Nephron (organoid): ENCODE measurements around the gene GNL1.

Source experiments
- H3K27ac Mint-ChIP-seq, 3 experiments: 2 replicates each; pipeline ENCODE4 v1.8.0; 2020; ENCODE audit warnings: mixed read lengths in 3 of 3, mild to moderate bottlenecking in 2 of 3, moderate library complexity in 1 of 3
- H3K27me3 Mint-ChIP-seq: 2 replicates; pipeline ENCODE4 v1.8.0; 2021; ENCODE audit warnings: low read depth, mild to moderate bottlenecking, moderate library complexity, mixed read lengths
- H3K36me3 Mint-ChIP-seq: 2 replicates; pipeline ENCODE4 v1.8.0; 2020; ENCODE audit warnings: low read depth, mixed read lengths
- H3K4me1 Mint-ChIP-seq: 2 replicates; pipeline ENCODE4 v1.8.0; 2020; ENCODE audit warnings: mixed read lengths
- H3K4me3 Mint-ChIP-seq, 3 experiments: 2 replicates each; pipeline ENCODE4 v1.8.0; 2020; ENCODE audit warnings: mild to moderate bottlenecking in 3 of 3, mixed read lengths in 3 of 3, moderate library complexity in 2 of 3
- H3K9me3 Mint-ChIP-seq: 2 replicates; pipeline ENCODE4 v1.8.0; 2020; ENCODE audit warnings: mixed read lengths
- CTCF ChIP-seq, 3 experiments: fragments of 200-600 bp; sonication (generic); IDR thresholded peaks; one replicate each; pipeline ENCODE4 v1.5.0; 2021; ENCODE audit warnings: antibody characterized with exemption in 3 of 3; ENCODE audit not compliant: unreplicated experiment in 3 of 3

GNL1 gene

GRCh38 chr6:30491991-30492952, 64.0 kb downstream of the GNL1 start:
- Mint-ChIP-seq H3K27me3 (peaks cover 11% of the 10 kb centered on the region), H3K27ac (no peak overlapping the region), H3K4me3 (peak overlapping the region; percentile 67 to 73 (median 72)), H3K36me3 (peaks cover 17% of the 10 kb centered on the region), H3K4me1 (peaks cover 20% of the 10 kb centered on the region), H3K9me3 (no peaks in the 10 kb centered on the region)
- TF ChIP-seq CTCF (IDR thresholded peaks at IDR 0.05; ENCODE audit: unreplicated experiment in 3 of 3) = no peak
